ENCODE data around the gene CFAP298.
A peak's percentile ranks its signal among the peaks of the same experiment; 100 is the strongest.
"Not testable (repeated sequence)": the region's sequence is repeated elsewhere in the genome, so short reads cannot be mapped to it uniquely, and the experiment has no call there.

CFAP298 gene

GRCh38 chr21:32567626-32568025 lies 44.6 kb downstream of the CFAP298 start:
- no peak for DNase-seq (ENCODE audit: low read depth, low spot score)

GRCh38 chr21:32566741-32567389 lies 45.3 kb downstream of the CFAP298 start:
- DNase-seq (ENCODE audit: low read depth, low spot score), result no peak

DNA sequence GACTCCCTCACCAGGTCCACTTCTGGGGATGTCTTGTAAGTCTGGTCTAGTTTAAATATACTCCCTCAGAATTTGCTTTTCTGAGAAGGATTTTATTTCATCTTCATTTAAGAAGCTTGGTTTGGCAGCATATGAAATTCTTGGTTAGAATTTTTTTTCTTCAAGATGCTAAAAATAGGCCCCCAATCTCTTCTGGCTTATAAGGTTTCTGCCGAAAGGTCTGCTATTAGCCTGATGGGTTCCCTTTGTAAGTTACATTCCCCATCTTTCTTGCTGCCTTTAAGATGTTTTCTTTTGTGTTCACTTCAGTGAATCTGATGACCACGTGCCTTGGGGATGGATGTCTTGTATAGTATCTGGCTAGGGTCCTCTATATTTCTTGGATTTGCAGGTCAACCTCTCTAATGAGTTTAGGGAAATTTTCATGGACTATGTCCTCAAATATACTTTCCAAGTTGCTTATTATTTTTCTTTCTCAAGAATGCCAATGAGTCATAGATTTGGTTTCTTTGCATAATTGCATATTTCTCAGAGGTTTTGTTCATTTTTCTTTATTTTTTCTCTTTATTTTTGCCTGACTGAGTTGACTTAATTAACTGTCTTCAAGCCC lies 46.2 kb downstream of the CFAP298 start:
- DNase-seq (ENCODE audit: low read depth, low spot score), result no peak

DNA sequence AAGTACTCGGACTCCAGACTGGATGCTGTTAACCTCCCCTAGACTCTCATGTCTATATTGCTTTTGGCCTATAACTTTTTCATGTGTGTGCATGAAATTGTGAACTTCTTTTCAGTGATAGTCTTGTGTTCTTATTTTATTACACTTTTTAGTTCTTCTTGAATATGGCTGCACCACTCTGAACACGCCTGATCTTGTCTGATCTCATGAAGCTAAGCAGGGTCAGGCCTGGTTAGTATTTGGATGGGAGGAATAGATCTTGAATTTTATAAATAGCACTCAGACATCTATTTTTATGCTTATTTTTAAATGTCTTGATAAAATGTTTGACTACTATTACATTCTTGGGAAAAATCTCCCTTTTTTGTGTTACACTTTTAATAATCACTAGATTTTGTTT lies 49.3 kb downstream of the CFAP298 start:
- no peak for DNase-seq (ENCODE audit: low read depth, low spot score)

GRCh38 chr21:32562426-32562825 lies 49.8 kb downstream of the CFAP298 start:
- peak; percentile 49 for DNase-seq (ENCODE audit: low read depth, low spot score)

GRCh38 chr21:32561476-32561875 lies 50.7 kb downstream of the CFAP298 start:
- DNase-seq (ENCODE audit: low read depth, low spot score), result not testable (repeated sequence)

- DNase-seq (ENCODE audit: low read depth, low spot score), result no peak
Measured at GRCh38 chr21:32560896-32561295, 51.3 kb downstream of the CFAP298 start.

DNA sequence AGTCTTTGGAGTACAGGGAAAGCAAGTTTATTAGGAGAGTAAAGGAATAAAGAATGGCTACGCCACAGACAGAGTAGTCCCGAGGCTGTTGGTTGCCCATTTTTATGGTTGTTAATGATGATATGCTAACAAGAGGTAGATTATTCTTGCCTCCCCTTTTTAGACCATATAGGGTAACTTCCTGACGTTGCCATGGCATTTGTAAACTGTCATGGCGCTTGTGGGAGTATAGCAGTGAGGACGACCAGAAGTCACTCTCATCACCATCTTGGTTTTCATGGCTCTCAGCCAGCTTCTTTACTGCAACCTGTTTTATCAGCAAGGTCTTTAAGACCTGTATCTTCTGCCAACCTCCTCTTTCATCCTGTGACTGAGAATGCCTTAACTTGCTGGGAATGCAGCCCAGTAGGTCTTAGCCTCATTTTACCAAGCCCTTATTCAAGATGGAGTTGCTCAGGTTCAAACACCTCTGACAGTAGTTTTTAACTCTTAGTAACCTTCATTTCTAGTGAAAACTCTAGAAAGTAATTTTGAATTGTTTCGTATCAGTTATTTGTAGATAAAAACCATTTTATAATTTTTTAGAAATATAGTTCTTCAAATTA lies 53.1 kb downstream of the CFAP298 start:
- DNase-seq (ENCODE audit: low read depth, low spot score), result no peak

- DNase-seq (ENCODE audit: low read depth, low spot score), result no peak
Measured at GRCh38 chr21:32558106-32558505, 54.1 kb downstream of the CFAP298 start.

GRCh38 chr21:32554832-32555638 lies 57.1 kb downstream of the CFAP298 start:
- no peak for DNase-seq (ENCODE audit: low read depth, low spot score)

DNA sequence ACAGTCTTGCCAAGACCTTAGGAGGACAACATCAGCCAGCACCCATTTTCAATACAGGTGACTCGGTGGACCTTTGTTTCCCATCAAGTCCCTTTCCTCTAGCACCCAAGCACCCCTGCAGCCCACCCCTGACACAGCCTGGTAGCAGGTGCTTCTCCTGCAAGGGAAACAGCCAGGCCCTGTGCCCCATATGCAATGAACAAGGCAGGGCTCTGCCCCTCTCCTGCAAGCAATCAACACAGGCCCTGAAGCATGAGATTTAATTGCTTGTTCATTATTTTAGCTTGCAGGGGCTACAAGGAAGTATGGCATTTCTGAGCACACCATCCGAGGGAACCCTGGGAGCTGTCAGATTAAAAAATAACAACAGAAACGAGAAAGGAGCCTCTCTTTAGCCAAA lies 62.3 kb downstream of the CFAP298 start:
- DNase-seq (ENCODE audit: low read depth, low spot score), result no peak

DNA sequence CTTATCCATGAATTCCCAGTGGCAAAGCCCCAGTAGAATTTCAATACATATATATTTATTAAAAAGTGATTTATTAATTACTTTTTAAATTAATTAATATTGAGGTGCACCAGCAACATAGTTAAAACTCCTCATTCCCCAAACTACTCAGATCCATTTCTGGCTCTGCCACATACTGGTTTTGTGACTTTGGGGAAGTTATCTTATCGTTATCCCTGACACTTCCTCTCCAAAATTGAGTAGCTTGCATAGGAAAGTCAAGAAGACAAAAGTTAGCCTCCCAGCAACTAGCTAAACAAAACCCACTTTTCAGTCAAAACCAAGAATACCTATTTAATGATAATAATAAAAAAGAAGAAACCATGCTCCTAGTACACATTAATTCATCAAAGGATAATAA lies 62.7 kb downstream of the CFAP298 start:
- no peak for DNase-seq (ENCODE audit: low read depth, low spot score)
